HUES48 (cell line): ENCODE measurements around the gene NRSN1.

Experiments used
- H3K27ac ChIP-seq: one replicate; pipeline ENCODE4 v1.7.0; 2013; ENCODE audit warnings: low read depth, low read length, inconsistent platforms
- H3K27me3 ChIP-seq: 2 replicates; pipeline ENCODE4 v1.6.1; 2013; ENCODE audit warnings: mild to moderate bottlenecking, low read length; ENCODE audit not compliant: control insufficient read depth, insufficient read depth
- H3K36me3 ChIP-seq: 2 replicates; pipeline ENCODE4 v1.6.1; 2013; ENCODE audit warnings: low read length; ENCODE audit not compliant: control insufficient read depth, insufficient read depth
- H3K4me1 ChIP-seq: 2 replicates; pipeline ENCODE4 v1.6.1; 2013; ENCODE audit warnings: mild to moderate bottlenecking, low read length; ENCODE audit not compliant: control insufficient read depth, insufficient read depth
- H3K4me3 ChIP-seq: 2 replicates; pipeline ENCODE4 v1.5.1; 2013; ENCODE audit warnings: mild to moderate bottlenecking, low read depth, low read length
- H3K9ac ChIP-seq: 2 replicates; pipeline ENCODE4 v1.6.1; 2013; ENCODE audit warnings: mild to moderate bottlenecking, low read depth, low read length, moderate library complexity
- H3K9me3 ChIP-seq: 2 replicates; pipeline ENCODE4 v1.6.1; 2013; ENCODE audit warnings: low read length; ENCODE audit not compliant: control insufficient read depth, insufficient read depth

Gene NRSN1

GRCh38 chr6:24183584-24183983 lies 57.6 kb downstream of the NRSN1 start:
- Histone ChIP-seq H3K9ac (no peak overlapping the region), H3K4me3 (no peak overlapping the region), H3K36me3 (no peaks in the 10 kb centered on the region), H3K27me3 (no peaks in the 10 kb centered on the region), H3K27ac (no peak overlapping the region), H3K9me3 (no peaks in the 10 kb centered on the region), H3K4me1 (no peaks in the 10 kb centered on the region)

- Histone ChIP-seq H3K27ac (no peak overlapping the region), H3K9ac (no peak overlapping the region), H3K27me3 (no peaks in the 10 kb centered on the region), H3K9me3 (no peaks in the 10 kb centered on the region), H3K4me3 (no peak overlapping the region), H3K4me1 (no peaks in the 10 kb centered on the region), H3K36me3 (no peaks in the 10 kb centered on the region)
Observed at GRCh38 chr6:24186349-24186748, 60.3 kb downstream of the NRSN1 start.

- Histone ChIP-seq H3K27me3 (no peaks in the 10 kb centered on the region), H3K27ac (no peak overlapping the region), H3K4me3 (no peak overlapping the region), H3K36me3 (no peaks in the 10 kb centered on the region), H3K9me3 (no peaks in the 10 kb centered on the region), H3K9ac (no peak overlapping the region), H3K4me1 (no peaks in the 10 kb centered on the region)
Observed at GRCh38 chr6:24187965-24188577, 62.1 kb downstream of the NRSN1 start.

GRCh38 chr6:24188578-24189080 lies 62.6 kb downstream of the NRSN1 start:
- H3K27ac ChIP-seq, result no peak overlapping the region
- H3K9ac ChIP-seq, result no peak overlapping the region
- H3K9me3 ChIP-seq, result no peaks in the 10 kb centered on the region
- no peaks in the 10 kb centered on the region for H3K4me1 ChIP-seq
- no peaks in the 10 kb centered on the region for H3K36me3 ChIP-seq
- H3K27me3 ChIP-seq, result no peaks in the 10 kb centered on the region
- H3K4me3 ChIP-seq, result no peak overlapping the region

GRCh38 chr6:24191346-24191745 lies 65.3 kb downstream of the NRSN1 start:
- Histone ChIP-seq H3K27ac (no peak overlapping the region), H3K9me3 (no peaks in the 10 kb centered on the region), H3K4me3 (no peak overlapping the region), H3K9ac (no peak overlapping the region), H3K27me3 (no peaks in the 10 kb centered on the region), H3K4me1 (no peaks in the 10 kb centered on the region), H3K36me3 (no peaks in the 10 kb centered on the region)

- Histone ChIP-seq H3K27ac (no peak overlapping the region), H3K9ac (no peak overlapping the region), H3K27me3 (no peaks in the 10 kb centered on the region), H3K9me3 (no peaks in the 10 kb centered on the region), H3K4me1 (no peaks in the 10 kb centered on the region), H3K4me3 (no peak overlapping the region), H3K36me3 (no peaks in the 10 kb centered on the region)
Observed at GRCh38 chr6:24193364-24193763, 67.3 kb downstream of the NRSN1 start.

- no peaks in the 10 kb centered on the region for H3K36me3 ChIP-seq
- no peak overlapping the region for H3K27ac ChIP-seq
- H3K9ac ChIP-seq, result no peak overlapping the region
- no peaks in the 10 kb centered on the region for H3K4me1 ChIP-seq
- H3K9me3 ChIP-seq, result no peaks in the 10 kb centered on the region
- H3K4me3 ChIP-seq, result no peak overlapping the region
- no peaks in the 10 kb centered on the region for H3K27me3 ChIP-seq
Observed at GRCh38 chr6:24194978-24195700, 69.1 kb downstream of the NRSN1 start.

- Histone ChIP-seq H3K4me3 (no peak overlapping the region), H3K9me3 (no peaks in the 10 kb centered on the region), H3K9ac (no peak overlapping the region), H3K4me1 (no peaks in the 10 kb centered on the region), H3K36me3 (no peaks in the 10 kb centered on the region), H3K27me3 (no peaks in the 10 kb centered on the region), H3K27ac (no peak overlapping the region)
Observed at GRCh38 chr6:24195836-24196597, 70.0 kb downstream of the NRSN1 start.
